WTC11 (cell line): ENCODE measurements around the gene KRT27. TPM values are rescaled to one million over a fixed set of nuclear protein-coding genes. Genes with fewer than 3 reads are reported as not detected.

Experiments
- ATAC-seq: fragments of 200-7000 bp; cut with Tn5 transposase; 2 replicates; pipeline ENCODE4 v1.10.0; 2021; ENCODE audit warnings: mild to moderate bottlenecking, moderate library complexity
- CTCF ChIA-PET: fragments of 300-600 bp; sonication (Branson Sonifier 250); formaldehyde crosslinking; loops from one replicate; lab custom pipeline; 2021; ENCODE audit warnings: antibody characterized with exemption; lab: Charles Lee
- POLR2A ChIA-PET: fragments of 350-600 bp; sonication (Branson Sonifier 250); formaldehyde crosslinking; loops from one replicate; lab custom pipeline; 2021; ENCODE audit warnings: antibody characterized with exemption; lab: Charles Lee
- DNase-seq: peaks from one replicate; pipeline ENCODE4 v3.0.0; 2021; ENCODE audit warnings: low spot score
- H3K27ac Mint-ChIP-seq: 2 replicates; pipeline ENCODE4 v1.8.0; 2021; ENCODE audit warnings: mixed read lengths
- H3K27me3 Mint-ChIP-seq: 2 replicates; pipeline ENCODE4 v1.8.0; 2021; ENCODE audit warnings: low read depth, mild to moderate bottlenecking, moderate library complexity, mixed read lengths
- H3K36me3 Mint-ChIP-seq: 2 replicates; pipeline ENCODE4 v1.8.0; 2021; ENCODE audit warnings: mixed read lengths
- H3K4me1 Mint-ChIP-seq: 2 replicates; pipeline ENCODE4 v1.8.0; 2022; ENCODE audit warnings: mixed read lengths
- H3K4me3 Mint-ChIP-seq: 2 replicates; pipeline ENCODE4 v1.8.0; 2021; ENCODE audit warnings: mild to moderate bottlenecking, moderate library complexity, mixed read lengths
- H3K9me3 Mint-ChIP-seq: 2 replicates; pipeline ENCODE4 v1.8.0; 2021; ENCODE audit warnings: mixed read lengths
- AR ChIP-seq: fragments of 250-450 bp; sonication (Bioruptor Pico); IDR thresholded peaks from 2 replicates; pipeline ENCODE4 v1.9.0; 2021; ENCODE audit warnings: mild to moderate bottlenecking
- CBFB ChIP-seq: sonication (generic); formaldehyde crosslinking; IDR thresholded peaks from 2 replicates; pipeline ENCODE4 v1.8.1; 2022; ENCODE audit warnings: mild to moderate bottlenecking, low read depth, missing genetic modification reagents
- CTCF ChIP-seq: fragments of 200-600 bp; IDR thresholded peaks from 2 replicates; pipeline ENCODE4 v1.8.0; 2022; ENCODE audit warnings: antibody characterized with exemption
- ERG ChIP-seq: fragments of 250-450 bp; sonication (Bioruptor Pico); IDR thresholded peaks from 2 replicates; pipeline ENCODE4 v1.8.0; 2021; ENCODE audit warnings: mild to moderate bottlenecking
- GABPB1 ChIP-seq: sonication (generic); formaldehyde crosslinking; IDR thresholded peaks from 2 replicates; pipeline ENCODE4 v1.8.1; 2023; ENCODE audit warnings: mild to moderate bottlenecking, missing genetic modification reagents
- GTF2I ChIP-seq: fragments of 250-450 bp; sonication (Bioruptor Pico); conservative IDR thresholded peaks from 2 replicates; pipeline ENCODE4 v1.4.0; 2021; ENCODE audit warnings: mild to moderate bottlenecking
- IRF2 ChIP-seq: sonication (generic); formaldehyde crosslinking; IDR thresholded peaks from 2 replicates; pipeline ENCODE4 v1.8.0; 2022; ENCODE audit warnings: low read depth, missing genetic modification reagents, borderline replicate concordance
- MYBL2 ChIP-seq: sonication (generic); formaldehyde crosslinking; IDR thresholded peaks from 2 replicates; pipeline ENCODE4 v1.8.1; 2023; ENCODE audit warnings: mild to moderate bottlenecking, moderate library complexity, missing genetic modification reagents
- NFYB ChIP-seq: sonication (generic); formaldehyde crosslinking; conservative IDR thresholded peaks from 2 replicates; pipeline ENCODE4 v1.8.0; 2022; ENCODE audit warnings: low read depth, missing genetic modification reagents
- SOX15 ChIP-seq: fragments of 250-450 bp; sonication (Bioruptor Pico); IDR thresholded peaks from 2 replicates; pipeline ENCODE4 v1.9.0; 2021; ENCODE audit warnings: mild to moderate bottlenecking
- SP1 ChIP-seq: sonication (generic); formaldehyde crosslinking; conservative IDR thresholded peaks from 2 replicates; pipeline ENCODE4 v1.8.1; 2022; ENCODE audit warnings: missing genetic modification reagents
- ZNF532 ChIP-seq: fragments of 250-450 bp; sonication (Bioruptor Pico); IDR thresholded peaks from 2 replicates; pipeline ENCODE4 v1.9.0; 2021; ENCODE audit warnings: mild to moderate bottlenecking, borderline replicate concordance
- total RNA-seq: library from RNA; stranded (reverse); gene quantifications from 3 replicates; pipeline ENCODE4 v1.2.3, GENCODE V29; 2021

KRT27 gene
- total RNA-seq, 1 experiment from 2014 or later: not detected

- no peak for TF ChIP-seq AR (CRISPR knock-in tag)
- TF ChIP-seq GTF2I (CRISPR knock-in tag): no peak
- TF ChIP-seq SOX15 (CRISPR knock-in tag): no peak
Observed at GRCh38 chr17:40809721-40810421, 27.5 kb upstream of the KRT27 start (continued).

GRCh38 chr17:40806131-40806530 lies 23.8 kb upstream of the KRT27 start:
- ChIA-PET CTCF (interaction anchor here (0.5 to 1.2 kb wide), 4 partner anchors 13 to 1180 kb away, joined by 3 to 6 read pairs (median 4); no protein-coding TSS in a partner anchor), POLR2A (no interaction called here)
- DNase-seq (no peak), ATAC-seq (no peak)
- no peaks in the 10 kb centered on the region for H3K36me3 Mint-ChIP-seq
- no peaks in the 10 kb centered on the region for H3K9me3 Mint-ChIP-seq
- H3K27ac Mint-ChIP-seq: no peak overlapping the region
- H3K4me3 Mint-ChIP-seq: no peak overlapping the region
- peaks cover 57% of the 10 kb centered on the region for H3K27me3 Mint-ChIP-seq
- H3K4me1 Mint-ChIP-seq: peaks cover 4% of the 10 kb centered on the region
- TF ChIP-seq MYBL2 (CRISPR knock-in tag) (no peak), CBFB (CRISPR knock-in tag) (no peak), IRF2 (no peak), NFYB (CRISPR knock-in tag) (no peak), ERG (CRISPR knock-in tag) (no peak)

- POLR2A ChIA-PET: no interaction called here
Observed at GRCh38 chr17:40803617-40804082, 21.3 kb upstream of the KRT27 start.

More at GRCh38 chr17:40803617-40804082, 21.3 kb upstream of the KRT27 start:
- no peaks in the 10 kb centered on the region for H3K9me3 Mint-ChIP-seq
- peaks cover 4% of the 10 kb centered on the region for H3K4me1 Mint-ChIP-seq
- ATAC-seq: peak; percentile 95
- H3K4me3 Mint-ChIP-seq: no peak overlapping the region
- H3K27me3 Mint-ChIP-seq: peaks cover 40% of the 10 kb centered on the region
- H3K27ac Mint-ChIP-seq: no peak overlapping the region
- TF ChIP-seq ZNF532 (CRISPR knock-in tag): no peak
- TF ChIP-seq SOX15 (CRISPR knock-in tag): no peak
- TF ChIP-seq GABPB1 (CRISPR knock-in tag): 0 out of 2 replicates have a peak, but pooled peaks have one; percentile 33
- peak; percentile 78 for TF ChIP-seq CTCF
- TF ChIP-seq SP1 (CRISPR knock-in tag): 0 out of 2 replicates have a peak, but pooled peaks have one; percentile 23
- TF ChIP-seq, all 79 proteins: peak for 3
- DNase-seq: peak; percentile 87
- no peaks in the 10 kb centered on the region for H3K36me3 Mint-ChIP-seq
- CTCF ChIA-PET: interaction anchor here (0.6 to 1.0 kb wide), 11 partner anchors 9 to 859 kb away, joined by 3 to 6 read pairs (median 4); no protein-coding TSS in a partner anchor
